Glutamatergic neuron (in vitro differentiated cells): ENCODE measurements around the gene TFDP1. TPM values are rescaled to one million over a fixed set of nuclear protein-coding genes. Genes with fewer than 3 reads are reported as not detected.

Source experiments
- DNase-seq: peaks from one replicate; pipeline ENCODE4 v3.0.0; 2022
- H3K27ac Mint-ChIP-seq: one replicate; pipeline ENCODE4 v1.8.0; 2020; ENCODE audit warnings: mild to moderate bottlenecking, mixed read lengths, inconsistent platforms; ENCODE audit not compliant: unreplicated experiment
- H3K27me3 Mint-ChIP-seq: one replicate; pipeline ENCODE4 v1.8.0; 2020; ENCODE audit warnings: mild to moderate bottlenecking, moderate library complexity, mixed read lengths, inconsistent platforms; ENCODE audit not compliant: unreplicated experiment
- H3K36me3 Mint-ChIP-seq: one replicate; pipeline ENCODE4 v1.8.0; 2020; ENCODE audit warnings: mild to moderate bottlenecking, mixed read lengths, inconsistent platforms; ENCODE audit not compliant: unreplicated experiment
- H3K4me1 Mint-ChIP-seq: one replicate; pipeline ENCODE4 v1.8.0; 2020; ENCODE audit warnings: mild to moderate bottlenecking, low read depth, mixed read lengths, inconsistent platforms; ENCODE audit not compliant: unreplicated experiment
- H3K4me3 Mint-ChIP-seq: one replicate; pipeline ENCODE4 v1.8.0; 2020; ENCODE audit warnings: mild to moderate bottlenecking, mixed read lengths, inconsistent platforms; ENCODE audit not compliant: unreplicated experiment
- H3K9me3 Mint-ChIP-seq: one replicate; pipeline ENCODE4 v1.8.0; 2020; ENCODE audit warnings: mild to moderate bottlenecking, moderate library complexity, mixed read lengths, inconsistent platforms; ENCODE audit not compliant: unreplicated experiment
- CTCF ChIP-seq: fragments of 200-600 bp; sonication (generic); IDR thresholded peaks from one replicate; pipeline ENCODE4 v1.5.0; 2021; ENCODE audit not compliant: partially characterized antibody, unreplicated experiment
- total RNA-seq: library from RNA; stranded (reverse); fragmentation: NEBNext Ultra II Directional; extraction: Animal tissue kit (Norgen Biotek cat#: 25700); gene quantifications from one replicate; pipeline ENCODE4 v1.2.1, GENCODE V29; 2021; ENCODE audit not compliant: unreplicated experiment

Gene TFDP1
- total RNA-seq, 1 donor from 2014 or later = 62.0 TPM

- DNase-seq = no peak
- Mint-ChIP-seq H3K4me3 (no peak overlapping the region), H3K36me3 (peaks cover 5% of the 10 kb centered on the region), H3K27ac (no peak overlapping the region), H3K27me3 (no peaks in the 10 kb centered on the region), H3K9me3 (peaks cover 2% of the 10 kb centered on the region), H3K4me1 (no peaks in the 10 kb centered on the region)
- TF ChIP-seq CTCF = no peak
These were observed 6.6 kb upstream of the TFDP1 start for GRCh38 chr13:113577881-113578435.

DNA sequence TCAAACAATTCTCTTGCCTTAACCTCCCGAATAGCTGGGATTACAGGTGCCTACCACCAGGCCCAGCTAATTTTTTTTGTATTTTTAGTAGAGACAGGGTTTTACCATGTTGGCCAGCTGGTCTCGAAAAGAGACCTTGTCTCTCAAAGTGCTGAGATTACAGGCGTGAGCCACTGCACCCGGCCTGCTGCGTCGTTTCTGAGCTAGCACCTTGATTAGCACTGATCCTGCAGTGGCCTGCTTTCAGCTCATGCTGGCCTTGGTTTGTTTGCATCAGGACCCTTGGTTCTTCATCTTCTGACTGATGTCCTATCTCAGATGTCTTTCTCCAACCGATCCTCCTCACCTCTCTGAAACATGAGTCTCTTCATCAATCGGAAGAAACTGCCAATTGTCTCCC lies 4.9 kb upstream of the TFDP1 start:
- Mint-ChIP-seq H3K27ac (no peak overlapping the region), H3K36me3 (peaks cover 5% of the 10 kb centered on the region), H3K27me3 (peaks cover 4% of the 10 kb centered on the region)

GRCh38 chr13:113581871-113582270 lies 2.7 kb upstream of the TFDP1 start:
- no peak for DNase-seq
- Mint-ChIP-seq H3K27ac (no peak overlapping the region), H3K4me1 (peaks cover 6% of the 10 kb centered on the region), H3K36me3 (peaks cover 5% of the 10 kb centered on the region), H3K9me3 (peaks cover 7% of the 10 kb centered on the region), H3K27me3 (peaks cover 9% of the 10 kb centered on the region), H3K4me3 (no peak overlapping the region)
- TF ChIP-seq CTCF = no peak

More for the DNA sequence above, 4.9 kb upstream of the TFDP1 start:
- Mint-ChIP-seq H3K4me3 (no peak overlapping the region), H3K9me3 (peaks cover 2% of the 10 kb centered on the region), H3K4me1 (no peaks in the 10 kb centered on the region)
- no peak for TF ChIP-seq CTCF
- DNase-seq = no peak

- Mint-ChIP-seq H3K4me3 (peak overlapping the region; percentile 52), H3K4me1 (peaks cover 6% of the 10 kb centered on the region), H3K27ac (no peak overlapping the region), H3K36me3 (no peaks in the 10 kb centered on the region), H3K9me3 (peaks cover 7% of the 10 kb centered on the region), H3K27me3 (peaks cover 9% of the 10 kb centered on the region)
- no peak for DNase-seq
- no peak for TF ChIP-seq CTCF
These were observed 1.5 kb upstream of the TFDP1 start for GRCh38 chr13:113582841-113583631.

DNA sequence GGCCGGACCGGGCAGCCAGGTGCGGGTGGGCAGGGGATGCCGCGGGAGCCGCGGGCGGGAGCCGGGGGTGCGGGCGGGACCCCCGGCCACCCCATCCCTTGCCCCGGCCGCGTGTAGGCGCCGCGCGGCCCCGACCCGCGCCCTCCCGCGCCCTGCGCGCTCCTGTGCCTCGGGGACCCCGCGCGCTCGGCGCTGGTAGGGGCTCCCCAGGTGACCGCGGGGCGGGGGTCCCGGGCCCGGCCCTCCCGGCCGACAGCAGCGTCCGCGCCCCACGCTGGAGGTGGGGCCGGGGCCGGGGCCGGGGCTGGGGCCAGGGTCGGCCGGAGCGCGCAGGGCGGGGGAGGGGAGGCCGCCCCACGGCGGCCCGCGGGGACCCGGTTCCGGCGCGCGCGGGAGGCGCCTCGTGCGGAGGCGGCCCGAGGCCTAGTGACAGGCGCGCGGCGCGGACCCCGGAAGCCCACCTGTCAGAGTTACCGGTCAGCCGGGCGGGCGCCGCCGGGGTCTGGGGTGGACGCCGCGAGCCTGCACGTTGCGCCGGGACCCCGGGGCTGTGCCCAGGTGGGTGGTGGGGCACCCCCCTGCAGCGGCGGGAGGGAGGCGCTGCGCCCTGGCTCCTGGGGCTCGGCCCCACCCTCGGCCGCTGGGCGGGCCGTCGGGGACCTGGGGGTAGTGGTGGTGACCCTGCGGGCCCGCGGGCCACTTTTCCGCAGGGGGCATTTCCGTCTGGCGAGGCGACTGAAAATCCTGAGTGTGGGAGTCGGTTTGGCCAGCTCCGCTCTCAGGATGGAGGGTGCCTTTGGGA lies 518 bp downstream of the TFDP1 start:
- H3K9me3 Mint-ChIP-seq = peaks cover 7% of the 10 kb centered on the region
- peaks cover 2% of the 10 kb centered on the region for H3K36me3 Mint-ChIP-seq
- H3K4me1 Mint-ChIP-seq = peaks cover 6% of the 10 kb centered on the region
- peak; percentile 33 for DNase-seq
- H3K27me3 Mint-ChIP-seq = peaks cover 9% of the 10 kb centered on the region
- TF ChIP-seq CTCF = no peak
- peak overlapping the region; percentile 81 for H3K27ac Mint-ChIP-seq
- H3K4me3 Mint-ChIP-seq = peak overlapping the region; percentile 96
